Retina (tissue), 1 donor: ENCODE data around the gene NFKB2.

ENCODE experiments used
- DNase-seq: peaks from one replicate; pipeline ENCODE4 v3.0.0-alpha.2; 2016

NFKB2 gene

DNA sequence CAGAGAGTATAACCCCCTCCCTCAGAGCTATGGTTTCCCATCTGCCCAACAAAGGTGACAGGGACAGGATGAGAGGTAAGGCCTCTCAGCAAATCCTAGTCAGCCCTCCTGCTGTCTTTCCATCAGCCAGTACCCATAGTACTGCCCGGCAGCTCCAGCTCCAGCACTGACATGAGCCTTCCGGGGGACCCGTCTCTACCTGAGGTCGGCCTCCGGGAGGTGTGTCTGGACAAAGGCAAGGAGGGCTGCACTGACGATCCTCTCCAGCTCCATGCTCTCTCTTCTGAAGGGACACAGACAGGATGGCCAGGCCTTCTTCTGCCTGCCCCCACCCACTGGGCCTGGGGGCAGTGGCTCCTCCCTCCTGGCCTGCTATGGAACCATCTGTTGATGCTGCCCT, 29.4 kb downstream of the NFKB2 start:
- DNase-seq: no peak

DNA sequence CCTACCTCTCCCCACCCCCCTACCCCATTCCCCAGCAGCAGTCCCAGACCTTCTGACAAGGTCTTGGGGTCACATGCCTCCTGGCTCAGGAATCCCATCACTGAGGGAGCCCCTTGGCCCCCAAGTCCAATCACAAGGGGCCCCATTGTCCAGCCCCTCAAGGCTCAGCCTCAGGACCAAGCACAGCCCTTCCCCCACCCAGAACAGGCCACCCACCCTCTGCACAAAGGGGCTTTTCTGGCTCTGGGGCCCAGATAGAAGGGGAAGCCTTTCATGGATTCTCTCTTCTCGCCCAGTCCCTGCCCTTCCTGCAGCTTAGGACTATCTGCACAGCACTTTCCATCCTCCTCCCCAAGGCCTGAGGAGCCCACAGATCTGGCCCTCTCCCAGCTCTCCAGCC, 29.9 kb downstream of the NFKB2 start:
- no peak for DNase-seq

GRCh38 chr10:102426803-102427287, 31.3 kb downstream of the NFKB2 start:
- DNase-seq: no peak

GRCh38 chr10:102429468-102429867, 34.0 kb downstream of the NFKB2 start:
- DNase-seq: no peak

GRCh38 chr10:102431452-102432124, 36.1 kb downstream of the NFKB2 start:
- no peak for DNase-seq

- peak; percentile 98 for DNase-seq
Measured at GRCh38 chr10:102432162-102432950, 36.9 kb downstream of the NFKB2 start, which contains the start of gene CUEDC2. CUEDC2 (minus strand) TSS chr10:102432574; CDS start chr10:102425188, 7,386 bp downstream.

DNA sequence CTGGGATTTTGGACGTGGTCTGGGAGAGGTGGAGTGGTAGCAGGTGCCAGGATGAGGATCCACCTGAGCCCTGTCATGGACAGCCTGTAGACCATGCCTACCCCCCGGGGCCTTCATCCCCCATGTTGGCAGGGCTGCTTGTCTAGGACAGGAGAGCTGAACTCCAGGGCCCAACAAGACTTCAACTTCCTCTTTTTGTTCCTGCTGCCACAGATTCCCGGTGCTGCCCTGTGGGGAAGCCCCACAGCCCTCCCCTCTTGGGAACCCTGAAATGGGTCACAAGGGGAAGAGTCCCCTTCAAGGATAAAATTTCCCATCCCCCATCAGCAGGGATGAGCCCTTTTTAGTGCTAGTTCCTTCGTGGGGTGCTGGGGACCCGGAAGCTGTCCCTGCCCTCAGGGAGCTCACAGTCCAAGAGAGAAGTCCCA, 38.1 kb downstream of the NFKB2 start:
- no peak for DNase-seq

DNA sequence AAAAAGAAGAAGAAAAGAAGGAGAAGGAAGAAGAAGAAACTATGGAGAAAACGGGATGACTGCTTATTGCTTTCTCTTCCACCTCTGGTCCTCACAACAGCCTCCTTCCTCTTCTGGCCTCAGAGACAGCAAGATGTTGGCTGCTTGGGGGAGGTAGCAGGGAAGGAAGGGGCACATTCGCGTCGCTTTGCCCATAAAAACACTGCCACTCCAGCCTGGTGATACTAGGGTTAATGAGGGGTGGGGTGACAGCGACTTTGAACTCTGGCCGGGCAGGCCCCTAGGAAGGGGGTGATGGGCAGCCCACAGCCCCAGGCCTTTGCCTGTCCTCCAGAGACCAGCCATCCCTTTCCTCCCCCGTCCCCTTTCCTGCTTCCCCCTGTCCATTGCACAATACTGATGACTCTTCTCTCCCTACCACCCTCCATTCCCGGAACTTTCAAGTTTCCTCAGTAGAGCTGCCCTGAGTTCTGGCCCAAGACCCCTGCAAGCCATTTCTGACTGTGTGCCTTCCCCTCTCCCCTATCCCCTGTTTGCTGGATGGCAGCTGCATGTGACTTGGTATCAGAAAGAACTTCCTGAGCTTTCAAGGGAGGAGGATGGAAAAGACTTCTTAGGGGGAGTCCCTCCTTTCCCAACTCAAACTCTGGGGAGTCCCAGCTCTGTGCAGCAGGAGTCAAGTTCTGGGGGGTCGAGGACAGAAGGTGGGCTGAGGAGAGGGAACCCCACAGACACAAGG, 39.1 kb downstream of the NFKB2 start:
- no peak for DNase-seq

- DNase-seq: no peak
Measured at GRCh38 chr10:102435133-102435497, 39.6 kb downstream of the NFKB2 start.

DNA sequence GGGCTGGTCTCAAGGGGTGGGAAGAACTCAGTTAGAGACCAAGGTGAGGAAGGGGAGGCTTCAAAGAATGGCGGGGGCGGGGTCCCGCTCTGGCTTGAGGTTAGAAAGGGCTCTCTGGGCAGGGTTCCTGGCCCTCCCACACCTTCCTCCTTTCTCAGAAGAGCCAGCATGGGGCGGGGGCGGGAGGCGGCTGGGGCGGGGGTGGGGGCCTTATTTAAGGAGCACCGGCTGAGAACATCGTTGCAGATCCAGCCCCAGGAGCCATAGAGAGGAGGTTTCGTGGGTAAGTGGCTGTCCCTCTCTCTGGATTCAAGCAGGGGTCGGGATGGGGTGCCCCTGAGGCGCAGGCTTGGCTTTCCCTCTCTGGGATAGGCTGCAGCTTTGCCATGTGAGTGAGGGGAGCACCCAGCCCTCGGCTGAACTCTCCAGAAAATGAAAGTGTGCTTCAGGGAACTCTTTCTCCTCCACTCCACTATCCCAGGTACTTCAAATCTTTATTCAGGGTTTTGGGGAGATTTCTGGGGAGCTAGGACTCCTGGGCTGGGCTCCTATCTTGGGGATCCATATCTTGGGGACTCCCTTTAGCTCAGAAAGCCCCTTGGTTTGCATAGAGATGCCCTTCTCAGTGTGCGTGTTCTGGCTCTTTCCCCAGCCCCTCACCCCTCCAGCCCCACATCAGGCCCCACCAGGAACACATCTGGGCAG, 40.2 kb downstream of the NFKB2 start:
- DNase-seq: no peak

GRCh38 chr10:102436312-102436711, 40.8 kb downstream of the NFKB2 start:
- no peak for DNase-seq

- no peak for DNase-seq
Measured at GRCh38 chr10:102437515-102437914, 42.0 kb downstream of the NFKB2 start.

DNA sequence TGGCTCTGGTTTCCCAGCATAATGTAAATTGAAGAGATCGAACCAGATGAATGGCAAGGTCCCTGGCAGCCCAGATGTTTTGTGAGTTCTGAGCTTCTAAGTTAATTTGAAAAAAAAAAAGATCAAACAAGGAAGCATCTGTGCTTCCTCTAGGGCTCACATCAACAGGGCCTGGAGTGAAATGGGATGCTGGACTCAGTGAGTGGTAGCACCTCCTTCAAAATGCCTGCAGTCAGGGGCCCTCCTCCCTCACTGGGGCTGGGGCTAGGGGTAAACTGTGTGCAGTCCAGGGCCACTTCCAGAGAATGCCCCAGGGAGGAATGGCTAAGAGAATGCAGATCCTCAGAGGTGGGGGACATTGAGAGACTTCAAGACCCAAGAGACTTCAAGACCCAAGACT, 42.9 kb downstream of the NFKB2 start:
- DNase-seq: no peak

- DNase-seq: no peak
Measured at GRCh38 chr10:102444851-102445250, 49.3 kb downstream of the NFKB2 start.

DNA sequence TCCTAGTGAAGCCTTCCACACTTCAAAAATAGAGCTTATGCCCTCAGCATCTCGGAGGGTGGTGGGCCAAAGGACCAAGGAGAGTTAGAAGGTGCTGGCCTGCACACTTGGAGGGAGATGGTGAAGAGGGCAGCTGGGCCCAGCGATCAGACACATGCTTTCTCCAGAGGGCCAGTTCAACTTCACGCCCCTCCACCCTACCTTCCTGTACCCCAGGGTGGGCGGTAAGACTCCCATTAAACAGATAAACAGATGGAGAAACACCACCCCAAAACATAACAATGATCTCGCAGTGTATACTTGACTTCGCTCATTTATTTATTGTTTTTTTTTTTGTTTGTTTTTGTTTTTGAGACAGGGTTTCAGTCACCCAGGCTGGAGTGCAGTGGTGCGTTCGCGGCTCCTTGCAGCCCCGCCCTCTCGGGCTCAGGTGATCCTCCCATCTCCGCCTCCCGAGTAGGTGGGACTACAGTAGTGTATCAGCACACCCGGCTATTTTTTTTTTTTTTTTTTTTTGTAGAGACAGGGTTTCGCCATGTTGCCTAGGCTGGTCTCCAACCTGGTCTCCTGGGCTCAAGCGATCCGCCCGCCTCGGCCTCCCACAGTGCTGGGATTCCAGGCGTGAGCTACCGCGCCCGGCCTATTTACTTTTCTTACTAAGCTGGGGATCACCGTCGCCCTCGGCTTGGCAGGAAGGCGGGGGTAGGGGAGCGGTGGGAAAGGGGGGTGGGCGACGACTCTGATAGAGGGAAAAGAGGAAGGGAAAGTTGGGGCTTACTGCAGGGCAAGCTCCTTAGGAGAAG, 54.0 kb downstream of the NFKB2 start:
- DNase-seq: peak; percentile 50

DNA sequence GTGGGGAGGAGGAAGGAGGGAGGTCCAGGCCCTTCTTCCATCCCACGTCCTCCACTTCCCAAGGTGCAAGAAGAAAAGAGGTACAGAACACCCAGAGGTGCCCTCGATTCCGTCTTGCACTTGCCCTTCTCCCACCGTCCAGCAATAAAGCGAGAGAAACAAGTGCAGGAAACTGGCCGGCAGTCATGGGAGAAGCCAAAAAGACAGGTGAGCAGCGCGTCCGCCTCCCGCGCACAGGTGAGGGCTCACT, 54.5 kb downstream of the NFKB2 start:
- DNase-seq: no peak

DNA sequence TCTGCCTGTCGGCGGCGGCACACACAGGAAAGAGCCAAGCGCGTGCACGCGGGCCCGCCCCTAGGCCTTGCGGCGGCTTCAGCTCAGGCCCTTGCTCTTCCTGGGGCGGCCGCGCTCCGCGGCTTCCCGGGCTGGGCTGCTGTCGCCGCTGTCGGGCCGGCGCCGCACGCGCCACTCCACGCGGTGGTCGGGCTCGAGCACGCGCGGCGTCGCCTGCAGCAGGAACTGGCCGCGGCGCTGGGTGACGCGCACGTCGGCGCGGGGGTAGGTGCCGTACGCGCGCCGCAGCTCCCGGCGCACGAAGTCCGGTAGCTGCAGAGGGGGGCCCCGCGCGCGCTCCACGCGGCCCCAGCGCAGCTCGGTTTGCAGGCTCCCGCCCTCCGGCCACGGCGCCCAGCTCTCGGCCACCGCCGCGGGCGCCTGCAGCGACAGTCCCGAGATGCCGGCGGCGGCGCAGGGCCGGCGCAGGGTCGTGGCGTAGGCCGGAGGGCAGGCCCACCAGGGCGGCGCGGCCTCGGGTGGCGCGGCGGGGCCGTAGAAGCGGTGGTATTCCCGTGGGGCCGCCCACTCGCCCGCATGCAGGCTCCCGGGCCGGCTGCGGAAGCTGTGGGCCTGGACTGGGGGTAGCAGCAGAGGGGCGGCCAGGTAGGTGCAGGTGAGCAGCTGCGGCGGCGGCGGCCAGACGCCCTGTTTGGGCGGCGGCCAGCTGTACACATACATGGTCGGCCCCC, 55.0 kb downstream of the NFKB2 start:
- DNase-seq: peak; percentile 84

DNA sequence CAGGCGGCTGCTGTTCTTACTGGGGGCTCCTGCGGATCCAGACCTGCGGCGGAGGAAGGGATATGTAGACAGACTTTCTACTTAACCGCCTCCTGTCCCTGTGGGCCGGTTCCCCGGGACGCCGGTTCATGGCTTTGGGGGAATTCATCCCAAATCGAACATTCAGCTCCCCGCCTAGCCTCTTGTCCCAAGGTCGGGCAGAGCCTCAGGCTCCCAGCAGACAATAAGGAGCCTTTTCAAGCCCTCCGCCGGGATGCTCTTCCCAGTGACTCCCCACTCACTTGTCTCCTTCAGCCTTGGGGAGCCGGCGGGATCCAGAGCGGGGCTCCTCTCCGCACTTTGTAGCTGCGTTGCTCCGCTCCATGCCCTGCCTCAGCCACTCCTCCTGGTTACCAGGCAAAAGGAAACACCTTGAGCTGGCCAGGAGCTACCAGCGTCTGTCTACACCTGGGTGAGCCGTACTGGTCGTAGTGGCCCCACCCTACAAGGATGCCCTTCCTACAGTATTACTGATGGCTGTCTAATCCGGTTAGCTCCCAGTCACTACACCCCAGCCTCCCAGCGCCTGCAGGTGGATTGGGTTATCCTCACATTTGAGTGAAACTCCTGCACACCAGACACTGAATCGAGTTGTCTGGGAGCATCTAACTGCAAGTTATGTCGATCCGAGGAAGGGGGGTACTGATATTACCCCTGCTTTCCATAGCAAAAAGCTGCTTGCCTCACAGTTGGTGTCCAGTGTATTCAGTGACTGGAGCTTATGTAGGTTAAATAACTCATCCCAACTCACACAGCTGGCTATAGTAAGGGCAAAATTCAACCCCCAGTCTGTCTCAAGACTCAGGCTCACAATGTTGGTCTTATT, 55.8 kb downstream of the NFKB2 start, which contains the start of gene C10orf95:
C10orf95 (minus strand) TSS at position 439 of the 865 bp plus-strand sequence. CDS start 450 bp downstream, outside the sequence.
- peak; percentile 74 for DNase-seq
